Transverse colon (tissue), 4 donors: ENCODE results near the gene TMC3.
"Not testable (repeated sequence)": the region's sequence is repeated elsewhere in the genome, so short reads cannot be mapped to it uniquely, and the experiment has no call there.

Source experiments
- EP300 ChIP-seq: sonication (generic); formaldehyde crosslinking; IDR thresholded peaks from one replicate; pipeline ENCODE4 v1.6.1; 2017; ENCODE audit warnings: antibody characterized with exemption, low read depth
- POLR2A ChIP-seq: fragments of 450-650 bp; IDR thresholded peaks from one replicate; pipeline ENCODE4 v1.6.1; 2016; ENCODE audit warnings: antibody characterized with exemption, mild to moderate bottlenecking, moderate library complexity
- POLR2AphosphoS5 ChIP-seq, 3 donors: sonication (generic); formaldehyde crosslinking; IDR thresholded peaks; one replicate each; pipeline ENCODE4 v1.6.1; 2016; ENCODE audit warnings: antibody characterized with exemption in 3 of 3
- TF ChIP-seq, protein P1 (sequence below), 5 experiments: fragments of 200-600 bp in 3 of 5; fragments of 450-650 bp in 2 of 5; sonication (generic) in 3 of 5; IDR thresholded peaks; 1 replicate in 2 of 5; 2 replicates in 3 of 5; pipeline ENCODE4 v1.5.1; 2016 to 2017; ENCODE audit warnings: antibody characterized with exemption in 5 of 5, inconsistent platforms in 3 of 5, mild to moderate bottlenecking in 2 of 5, moderate library complexity in 1 of 5

DNA sequence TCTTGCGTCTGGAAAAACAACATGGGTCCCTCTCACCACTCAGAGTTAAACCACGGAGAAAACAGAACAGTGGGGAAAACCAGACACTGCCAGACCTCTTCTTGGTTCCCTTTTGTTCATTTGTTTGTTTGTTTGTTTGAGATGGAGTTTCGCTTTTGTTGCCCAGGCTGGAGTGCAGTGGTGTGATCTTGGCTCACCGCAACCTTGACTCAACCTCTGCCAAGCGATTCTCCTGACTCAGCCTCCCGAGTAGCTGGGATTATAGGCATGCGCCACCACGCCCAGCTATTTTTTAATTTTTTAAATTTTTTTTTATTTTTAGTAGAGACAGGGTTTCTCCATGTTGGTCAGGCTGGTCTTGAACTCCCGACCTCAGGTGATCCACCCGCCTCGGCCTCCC is 25.3 kb downstream of the TMC3 start:
- TF ChIP-seq, protein P1, sequence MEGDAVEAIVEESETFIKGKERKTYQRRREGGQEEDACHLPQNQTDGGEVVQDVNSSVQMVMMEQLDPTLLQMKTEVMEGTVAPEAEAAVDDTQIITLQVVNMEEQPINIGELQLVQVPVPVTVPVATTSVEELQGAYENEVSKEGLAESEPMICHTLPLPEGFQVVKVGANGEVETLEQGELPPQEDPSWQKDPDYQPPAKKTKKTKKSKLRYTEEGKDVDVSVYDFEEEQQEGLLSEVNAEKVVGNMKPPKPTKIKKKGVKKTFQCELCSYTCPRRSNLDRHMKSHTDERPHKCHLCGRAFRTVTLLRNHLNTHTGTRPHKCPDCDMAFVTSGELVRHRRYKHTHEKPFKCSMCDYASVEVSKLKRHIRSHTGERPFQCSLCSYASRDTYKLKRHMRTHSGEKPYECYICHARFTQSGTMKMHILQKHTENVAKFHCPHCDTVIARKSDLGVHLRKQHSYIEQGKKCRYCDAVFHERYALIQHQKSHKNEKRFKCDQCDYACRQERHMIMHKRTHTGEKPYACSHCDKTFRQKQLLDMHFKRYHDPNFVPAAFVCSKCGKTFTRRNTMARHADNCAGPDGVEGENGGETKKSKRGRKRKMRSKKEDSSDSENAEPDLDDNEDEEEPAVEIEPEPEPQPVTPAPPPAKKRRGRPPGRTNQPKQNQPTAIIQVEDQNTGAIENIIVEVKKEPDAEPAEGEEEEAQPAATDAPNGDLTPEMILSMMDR (IDR thresholded peaks at IDR 0.05), result not testable (repeated sequence)
- TF ChIP-seq POLR2A; EP300; POLR2AphosphoS5 (IDR thresholded peaks at IDR 0.05): not testable (repeated sequence)
